ENCODE data around the gene RALB.
"Not testable (repeated sequence)": the region's sequence is repeated elsewhere in the genome, so short reads cannot be mapped to it uniquely, and the experiment has no call there.

RALB gene

DNA sequence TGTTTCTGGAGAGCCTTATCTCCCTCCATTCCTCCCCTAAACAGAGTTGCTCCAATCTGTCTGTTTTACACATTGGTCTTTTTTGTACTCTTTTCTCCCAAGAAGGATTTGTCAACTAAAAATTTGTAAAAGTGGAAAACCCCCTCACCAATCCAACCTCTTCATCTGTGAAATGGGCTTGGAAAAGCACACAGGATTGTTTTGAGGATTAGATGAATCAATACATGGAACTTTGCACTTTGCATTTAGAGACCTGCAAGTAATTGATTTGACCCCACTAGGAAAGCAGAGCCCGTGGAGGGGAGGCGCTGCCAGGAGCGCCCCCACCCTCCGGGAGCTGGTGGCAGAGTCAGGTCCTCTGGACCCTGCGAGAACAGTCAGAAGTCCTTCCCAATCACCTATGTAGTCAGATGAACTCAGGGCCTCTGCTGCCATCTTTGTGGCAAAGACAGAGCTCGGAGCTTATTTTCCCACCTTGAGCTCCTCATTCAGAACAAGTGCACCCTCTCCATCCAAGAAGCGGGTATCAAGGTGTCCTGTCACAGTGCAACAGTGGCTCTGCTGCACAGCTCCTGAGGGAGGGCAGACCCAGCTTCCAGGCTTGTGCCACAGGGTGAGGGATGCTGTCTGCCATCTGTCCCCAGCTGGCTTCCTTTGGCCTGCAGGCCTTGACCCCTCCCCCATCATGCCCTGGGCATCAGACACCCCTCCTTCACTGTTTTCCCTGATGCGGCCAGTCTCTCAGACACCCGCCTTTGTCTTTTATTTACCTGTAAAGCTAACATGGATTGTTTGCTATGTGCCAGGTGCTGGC, 27.7 kb upstream of the RALB start:
- no peak for DNase-seq (ENCODE audit: low read depth)

DNA sequence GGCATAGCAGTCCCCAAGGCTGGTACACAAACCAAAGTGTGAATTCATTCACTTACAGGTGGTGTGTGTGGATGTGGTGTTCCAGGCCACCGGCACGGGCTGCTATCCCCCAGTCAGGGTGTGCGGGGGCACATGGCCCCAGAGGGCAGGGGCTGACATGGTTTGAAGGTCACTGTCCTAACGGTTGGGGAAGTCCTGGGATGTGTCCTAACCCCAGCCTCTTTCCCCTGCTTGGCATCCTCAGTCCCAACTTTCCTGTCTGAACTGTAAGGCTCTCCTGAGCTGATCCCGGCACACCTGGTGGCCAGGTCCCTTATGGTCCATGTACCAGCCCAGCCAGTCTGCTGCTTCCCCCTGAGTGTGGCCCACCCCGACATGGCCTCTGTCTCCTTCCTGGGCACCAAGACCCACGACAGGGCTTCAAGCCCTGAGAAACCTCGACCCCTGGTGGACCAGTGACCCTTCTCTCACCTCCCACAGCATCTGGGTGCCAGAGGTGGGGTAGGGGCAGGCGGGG, 27.0 kb upstream of the RALB start:
- no peak for DNase-seq (ENCODE audit: low read depth)

DNA sequence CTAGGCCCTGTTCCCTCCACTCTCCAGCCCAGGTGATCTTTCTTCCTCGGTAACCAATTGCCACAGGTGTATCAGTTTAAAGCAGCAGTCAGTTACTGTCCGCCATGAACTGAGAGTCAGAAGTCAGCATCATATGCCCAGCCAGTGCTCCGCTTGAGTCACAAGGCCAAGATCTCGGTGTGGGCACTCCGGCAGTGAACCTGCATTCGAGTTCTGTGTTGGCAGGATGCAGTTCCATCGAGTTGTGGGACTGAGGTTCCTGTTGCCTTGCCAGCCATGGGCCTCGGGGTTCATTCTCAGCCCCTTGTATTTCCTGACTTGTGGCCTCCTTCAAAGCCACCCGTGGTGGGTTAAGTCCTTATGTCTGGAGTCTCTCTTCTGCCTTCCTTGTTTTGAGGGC, 26.3 kb upstream of the RALB start:
- no peak for DNase-seq (ENCODE audit: low read depth)

DNA sequence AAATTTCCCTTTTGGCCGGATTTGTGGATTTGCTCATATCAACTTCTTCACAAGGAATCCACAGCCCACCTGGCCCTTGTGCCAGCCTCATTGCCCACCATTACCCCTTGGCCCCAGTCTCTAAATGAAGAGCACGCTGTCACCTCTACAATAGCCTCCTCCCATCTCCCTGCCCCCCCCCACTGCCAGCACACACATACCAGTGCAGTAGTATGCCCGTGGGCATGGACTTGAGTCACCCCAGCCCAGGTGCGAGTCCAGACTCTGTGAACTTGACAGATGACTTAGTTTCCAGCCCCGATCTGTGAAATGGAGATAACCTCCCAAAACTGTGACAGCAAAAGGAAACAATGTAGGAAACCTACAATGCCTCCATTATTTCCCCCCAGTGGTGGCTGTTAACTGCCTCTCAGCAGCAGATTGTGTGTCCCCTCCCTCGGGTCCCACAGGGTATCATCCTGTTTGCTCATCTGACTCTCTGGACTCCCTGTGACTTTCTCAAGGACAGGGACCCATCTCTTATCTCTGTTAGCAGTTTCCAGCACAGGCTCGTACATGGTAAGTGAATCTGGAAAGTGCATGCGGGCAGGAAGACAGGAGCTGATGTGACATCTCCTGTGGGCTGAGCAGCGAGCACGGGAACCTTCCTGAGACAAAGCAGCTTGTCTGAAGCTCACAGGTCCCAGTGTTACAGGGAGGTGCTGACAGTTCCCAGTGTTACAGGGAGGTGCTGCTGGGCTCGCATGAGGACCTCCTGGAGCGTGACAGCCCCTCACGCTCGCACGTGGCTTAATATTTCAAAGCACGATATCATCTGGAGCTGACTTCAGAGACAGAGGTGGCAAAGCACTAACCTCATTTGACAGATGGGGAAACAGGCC, 25.3 kb upstream of the RALB start:
- no peak for DNase-seq (ENCODE audit: low read depth)

DNA sequence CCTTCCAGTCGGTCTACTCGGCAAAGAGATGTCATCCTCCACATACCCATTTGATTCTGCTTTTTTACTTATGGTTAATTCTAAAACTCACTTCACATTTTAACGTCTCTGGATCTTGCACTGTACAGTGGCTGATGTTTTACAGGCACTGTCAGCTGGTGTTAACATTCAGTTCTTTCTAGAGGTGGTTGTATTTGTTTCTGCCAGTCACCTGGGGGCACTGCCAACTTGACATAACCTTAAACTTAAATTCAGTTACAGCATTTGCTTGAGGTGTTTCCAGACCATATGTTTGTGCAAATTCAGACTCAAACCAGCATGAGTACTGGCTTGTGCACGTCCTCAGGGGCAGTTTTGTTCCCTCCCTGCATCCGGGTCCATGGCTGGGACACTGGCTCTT, 24.1 kb upstream of the RALB start:
- DNase-seq (ENCODE audit: low read depth): no peak

DNA sequence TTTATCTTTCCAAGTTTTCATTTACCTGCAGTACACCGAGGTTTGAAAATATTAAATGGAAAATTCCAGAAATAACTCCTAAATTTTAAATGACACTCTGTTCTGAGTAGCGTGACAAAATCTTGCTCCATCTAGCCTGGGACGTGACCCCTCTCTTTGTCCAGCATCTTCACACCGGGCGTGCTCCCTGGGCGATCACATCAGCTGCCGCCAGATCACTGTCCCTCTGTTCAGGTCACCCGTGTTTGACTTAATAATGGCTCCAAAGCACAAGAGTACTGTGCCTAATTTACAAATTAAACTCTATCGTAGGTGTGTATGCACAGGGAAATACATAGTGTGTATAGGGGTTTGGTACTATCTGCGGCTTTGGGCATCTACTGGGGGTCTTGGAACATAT, 23.3 kb upstream of the RALB start:
- no peak for DNase-seq (ENCODE audit: low read depth)

DNA sequence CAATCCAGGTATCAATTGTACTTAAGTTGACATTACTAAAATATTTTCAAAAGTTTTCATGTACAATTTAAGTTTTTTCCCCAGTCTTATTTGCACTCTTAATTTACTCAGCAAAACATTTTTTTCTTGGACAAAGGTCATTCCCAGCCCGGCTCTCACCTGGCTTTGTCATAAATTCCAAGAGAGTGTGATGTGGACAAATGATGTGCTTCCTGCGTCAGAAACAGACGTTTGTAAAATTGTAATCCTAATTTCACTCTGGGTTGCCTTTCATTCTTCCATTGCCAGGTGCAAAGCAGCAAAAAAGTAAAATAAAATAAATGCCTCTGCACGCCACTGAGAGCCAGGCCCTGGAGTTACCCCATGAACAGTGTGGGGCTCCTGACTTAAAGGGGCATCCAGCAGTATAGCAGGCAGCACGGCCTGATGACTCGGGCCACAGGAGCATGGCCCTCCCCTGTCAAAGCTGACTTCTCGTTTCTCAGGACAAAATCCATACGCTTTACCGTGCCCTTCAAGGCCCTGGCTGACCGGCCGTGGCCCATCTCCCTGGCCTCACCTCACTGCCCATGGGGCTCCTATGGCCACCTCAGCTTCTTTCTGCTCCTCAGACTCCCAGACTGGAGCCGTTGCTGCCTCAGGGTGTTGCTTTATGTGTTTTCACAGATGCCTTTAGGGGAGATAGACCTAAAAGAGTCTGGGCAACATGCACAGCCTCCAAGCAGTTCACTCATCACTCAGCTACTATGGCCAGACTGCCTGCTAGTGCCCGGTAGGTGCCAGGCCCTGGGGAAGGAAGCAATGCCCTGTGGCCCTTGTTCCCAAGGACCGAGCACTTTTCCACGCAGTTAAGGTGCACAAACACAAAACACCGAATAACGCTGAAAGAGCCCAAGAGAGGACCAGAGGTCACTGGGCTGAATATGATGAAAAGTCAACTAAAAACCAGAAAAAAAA, 21.9 kb upstream of the RALB start:
- DNase-seq (ENCODE audit: low read depth): no peak

DNA sequence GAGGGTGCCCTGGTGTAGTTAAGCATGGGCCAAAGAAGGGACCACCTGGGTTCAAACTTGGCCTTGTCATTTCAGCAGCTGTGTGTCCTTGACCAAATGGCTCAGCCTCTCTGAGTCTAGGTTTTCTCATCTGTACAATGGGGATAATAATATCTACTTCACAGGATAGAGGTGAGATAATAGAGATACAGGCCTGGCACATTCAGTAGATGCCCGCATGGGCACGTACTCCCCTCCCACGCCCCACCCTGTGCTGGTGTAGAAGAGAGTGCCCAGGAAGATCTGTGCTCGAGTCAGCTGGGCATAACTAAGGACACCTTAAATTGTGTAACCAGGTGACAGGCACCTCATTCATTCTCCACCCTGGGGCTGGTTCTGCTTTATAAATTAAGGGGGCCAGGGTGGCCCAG, 21.1 kb upstream of the RALB start:
- DNase-seq (ENCODE audit: low read depth): no peak

DNA sequence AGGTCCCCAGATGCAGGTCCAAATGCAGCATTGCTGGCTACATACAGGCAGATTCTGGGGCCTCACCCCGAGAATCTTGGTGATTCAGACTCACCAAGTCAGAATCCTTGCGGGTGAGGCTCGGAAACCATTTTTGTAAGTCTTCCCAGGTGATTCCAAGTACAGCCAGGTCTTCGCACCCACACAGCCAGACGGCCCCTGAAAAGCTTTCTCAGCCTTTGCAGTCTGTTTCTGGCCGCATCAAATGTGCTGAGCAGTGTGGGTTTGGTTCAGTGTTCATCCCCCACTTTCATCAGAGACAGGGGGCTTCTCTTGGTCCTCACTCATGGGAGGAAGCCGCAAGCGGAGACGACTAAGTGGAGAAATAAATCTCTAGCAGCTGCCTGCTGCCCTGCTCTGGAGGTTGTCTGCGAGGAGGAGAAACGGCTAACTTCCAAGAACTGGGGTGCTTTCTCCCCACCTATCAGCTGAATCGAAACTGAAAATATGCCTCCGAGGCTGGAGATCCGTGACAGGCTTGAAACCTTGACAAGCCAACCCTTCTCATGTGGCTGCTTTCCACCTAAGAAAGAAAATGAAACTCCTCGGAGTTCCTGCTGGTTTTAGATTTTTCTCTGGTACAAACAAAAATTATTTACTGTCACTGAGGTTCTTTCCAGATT, 20.5 kb upstream of the RALB start:
- DNase-seq (ENCODE audit: low read depth): no peak

DNA sequence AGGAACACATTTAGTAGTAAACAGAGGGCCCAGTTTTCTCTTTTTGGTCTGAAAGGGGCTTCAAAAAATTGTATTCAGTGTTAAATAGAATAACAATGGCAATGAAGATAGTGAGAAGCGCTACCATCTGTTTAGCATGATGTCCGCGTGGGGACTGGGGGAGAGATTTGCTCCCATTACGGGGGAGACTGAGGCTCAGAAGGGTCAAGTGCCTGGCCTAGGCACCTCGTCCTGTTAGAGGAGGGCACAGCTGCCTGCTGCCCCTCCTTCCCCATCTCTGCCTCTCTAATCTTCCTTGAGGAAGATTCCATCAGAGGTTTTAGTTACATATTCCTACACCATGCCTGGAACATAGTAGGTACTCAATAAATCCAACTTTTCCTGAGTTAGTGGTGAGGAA, 19.4 kb upstream of the RALB start:
- no peak for DNase-seq (ENCODE audit: low read depth)

DNA sequence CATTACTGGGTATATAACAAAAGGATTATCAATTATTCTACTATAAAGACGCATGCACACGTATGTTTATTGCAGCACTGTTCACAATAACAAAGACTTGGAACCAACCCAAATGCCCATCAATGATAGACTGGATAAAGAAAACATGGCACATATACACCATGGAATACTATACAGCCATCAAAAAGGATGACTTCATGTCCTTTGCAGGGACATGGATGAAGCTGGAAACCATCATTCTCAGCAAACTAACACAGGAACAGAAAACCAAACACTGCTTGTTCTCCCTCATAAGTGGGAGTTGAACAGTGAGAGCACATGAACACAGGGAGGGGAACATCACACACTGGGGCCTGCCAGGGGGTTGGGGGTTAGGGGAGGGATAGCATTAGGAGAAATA, 17.5 kb upstream of the RALB start:
- not testable (repeated sequence) for DNase-seq (ENCODE audit: low read depth)

DNA sequence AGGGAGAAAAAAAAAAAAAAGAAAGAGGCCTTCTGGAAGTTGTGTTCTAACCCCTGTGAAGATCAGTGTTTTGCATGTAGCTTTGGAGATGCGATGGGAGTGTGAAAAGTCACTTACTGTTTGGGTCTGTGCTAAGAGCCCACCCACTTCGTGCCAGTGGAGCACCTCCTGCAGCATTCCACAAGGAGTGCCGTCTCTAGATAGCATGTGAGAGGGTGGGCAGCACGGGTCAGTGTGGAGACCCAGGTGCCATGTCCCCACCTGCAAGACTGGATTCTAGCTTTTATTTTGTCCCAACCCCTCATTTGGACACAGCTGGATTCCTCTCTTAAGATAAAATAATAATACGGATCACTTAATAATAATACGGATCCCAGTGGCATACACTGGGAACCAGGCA, 17.0 kb upstream of the RALB start:
- no peak for DNase-seq (ENCODE audit: low read depth)

DNA sequence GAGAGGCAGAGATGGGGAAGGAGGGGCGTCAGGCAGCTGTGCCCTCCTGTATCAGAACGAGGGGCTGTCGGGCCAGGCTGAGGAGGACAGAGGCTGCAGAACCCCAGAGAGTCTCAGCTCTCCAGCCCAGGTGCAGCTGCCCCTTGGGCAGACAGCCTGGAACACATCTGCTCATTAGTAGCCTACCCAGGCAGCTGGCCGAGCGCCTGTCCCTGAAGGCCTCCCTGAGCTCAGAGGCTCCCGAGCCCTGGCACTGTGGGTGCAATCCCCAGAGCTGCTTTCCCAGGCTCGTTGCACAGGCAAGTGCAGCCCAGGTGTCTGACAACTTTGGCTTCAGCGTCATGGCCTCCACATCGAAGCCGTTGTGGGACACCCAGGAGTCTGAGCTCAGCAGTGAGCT, 16.3 kb upstream of the RALB start:
- DNase-seq (ENCODE audit: low read depth): no peak

DNA sequence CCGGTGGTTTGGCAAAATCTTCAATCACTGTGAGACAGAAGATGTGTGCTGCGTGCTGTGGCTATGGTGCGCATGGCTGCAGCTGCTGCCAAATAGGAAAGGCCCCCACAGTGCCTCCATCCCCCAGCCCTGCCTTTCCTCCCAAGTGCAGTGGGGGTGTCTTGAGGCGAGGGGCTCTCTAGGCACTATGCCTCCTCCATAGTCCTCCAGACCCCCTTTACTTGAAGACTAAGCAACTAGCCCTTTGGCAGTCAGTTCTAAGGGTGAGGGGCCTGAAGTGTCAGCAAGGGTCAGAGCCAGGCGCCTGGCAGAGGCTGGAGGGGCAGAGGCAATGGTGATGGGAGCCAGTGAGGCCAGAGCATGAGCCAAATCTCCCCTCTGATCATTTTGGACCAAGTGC, 15.9 kb upstream of the RALB start:
- DNase-seq (ENCODE audit: low read depth): no peak

DNA sequence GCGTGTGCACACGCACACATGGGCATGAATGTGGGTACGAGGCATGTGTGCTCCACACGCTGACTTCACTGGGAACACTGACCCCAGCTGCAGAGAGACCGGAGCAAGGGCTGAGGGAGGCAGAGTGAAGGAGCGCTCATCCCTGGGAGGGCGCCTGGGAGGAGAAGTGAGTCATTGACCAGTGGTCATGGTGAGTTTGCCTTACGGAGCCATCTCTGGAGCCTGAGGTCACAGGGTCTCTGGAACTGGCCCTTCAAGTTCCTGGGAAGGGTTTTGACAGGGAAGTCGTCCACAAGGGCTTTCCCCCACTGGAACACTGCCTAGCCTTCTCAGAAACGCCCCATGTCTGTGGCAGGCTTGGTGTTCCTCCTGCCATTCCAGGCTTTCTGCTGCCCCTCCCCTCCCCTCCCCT, 15.2 kb upstream of the RALB start:
- DNase-seq (ENCODE audit: low read depth): peak; percentile 27

DNA sequence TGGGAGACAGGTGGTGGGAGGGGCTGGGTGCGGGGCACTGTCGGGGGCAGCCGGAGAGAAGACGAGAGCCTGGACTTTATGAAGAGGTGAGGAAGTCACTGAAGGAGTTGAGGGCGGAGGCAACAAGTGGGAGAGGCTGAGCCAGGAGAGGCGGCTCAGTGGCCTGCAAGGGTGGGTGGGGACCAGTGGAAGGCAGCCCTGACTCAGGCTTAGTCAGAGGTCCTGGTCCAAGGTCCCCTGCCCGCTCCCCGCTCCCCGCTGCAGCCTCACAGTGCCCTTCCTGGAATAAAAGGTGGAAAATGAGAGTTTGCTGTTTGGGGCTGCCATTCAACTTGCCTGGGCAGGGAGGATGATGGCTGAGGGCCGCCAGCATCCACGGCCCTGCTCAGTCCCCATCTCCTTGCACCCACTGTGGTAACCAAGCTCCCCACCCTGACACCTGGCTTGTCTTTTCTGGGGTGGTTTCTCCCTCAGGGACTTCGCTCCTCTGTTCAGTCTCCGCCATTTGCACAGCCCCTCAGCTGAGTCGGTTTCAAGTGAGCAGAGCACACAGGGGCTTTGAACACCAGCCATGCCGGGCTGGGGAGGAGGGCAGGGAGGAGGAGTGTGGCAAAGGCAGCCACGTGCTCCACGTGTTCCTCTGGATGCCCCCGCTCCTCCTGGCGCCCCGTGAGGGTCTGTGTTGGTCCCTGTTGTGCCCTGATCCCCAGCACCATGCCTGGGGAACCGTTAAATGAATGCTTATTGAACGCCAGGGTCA, 13.7 kb upstream of the RALB start:
- peak; percentile 55 for DNase-seq (ENCODE audit: low read depth)

DNA sequence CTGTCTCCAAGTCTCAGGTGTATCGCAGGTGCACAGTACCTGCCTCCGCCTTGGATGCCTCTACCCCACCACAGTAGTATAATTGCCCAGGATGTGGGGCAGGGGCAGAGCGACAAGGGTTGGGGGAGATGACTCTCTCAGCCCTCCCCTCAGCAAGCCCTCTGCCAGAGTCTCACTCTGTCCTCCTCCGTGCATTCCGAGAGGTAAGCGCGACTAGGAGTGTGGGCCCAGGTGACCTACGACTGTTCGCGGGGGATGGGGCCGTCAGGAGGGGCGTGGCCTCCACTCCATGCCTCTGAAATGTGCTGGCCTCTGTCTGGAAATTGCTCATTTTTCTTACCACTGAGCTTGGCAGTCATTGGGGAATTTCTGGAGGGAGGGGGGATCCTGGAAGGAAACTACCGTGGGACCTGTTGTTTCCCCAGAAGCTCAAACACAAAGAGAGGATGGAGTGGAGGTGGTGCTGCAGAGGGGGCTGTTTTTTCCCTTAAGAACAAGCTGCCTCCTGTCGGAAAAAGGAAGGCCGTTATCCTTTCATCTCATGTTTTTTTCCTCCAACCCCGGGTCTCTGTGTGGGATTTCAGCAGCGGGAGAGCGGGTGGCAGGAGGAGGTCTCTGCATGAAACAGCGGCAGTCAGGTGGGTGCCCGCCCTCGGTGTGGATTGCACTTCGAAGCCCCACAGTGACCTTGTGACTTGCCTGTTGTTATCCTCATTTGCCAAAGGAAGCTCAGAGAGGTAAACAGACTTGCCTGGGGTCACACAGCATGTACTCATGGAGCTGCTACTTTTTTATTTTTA, 13.0 kb upstream of the RALB start:
- peak; percentile 68 for DNase-seq (ENCODE audit: low read depth)

DNA sequence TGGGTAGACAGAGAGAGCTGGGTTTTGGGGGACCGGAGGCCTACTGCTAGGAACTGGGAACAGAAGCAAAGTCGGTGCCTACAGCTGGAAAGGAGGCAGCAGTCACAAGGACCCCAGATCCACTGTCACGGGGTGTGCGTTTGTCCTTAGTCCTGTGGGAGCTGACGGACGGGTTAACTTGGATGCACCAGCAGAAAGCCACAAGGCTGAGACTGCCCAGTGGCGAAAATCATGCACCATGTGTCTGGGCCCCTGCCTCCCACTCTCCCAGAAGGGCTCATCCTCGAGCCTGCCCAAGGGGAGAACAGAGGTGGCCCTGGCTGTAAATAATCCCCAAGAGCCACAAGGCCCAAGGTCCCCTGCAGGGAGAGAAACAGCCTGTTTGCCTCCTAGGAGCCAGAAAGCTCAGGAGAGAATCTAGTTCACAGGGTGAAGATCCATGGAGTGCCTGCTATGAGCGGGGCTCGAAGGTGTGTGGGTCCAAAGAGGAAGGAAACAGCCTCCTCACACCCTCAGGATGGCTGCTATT, 11.7 kb upstream of the RALB start:
- no peak for DNase-seq (ENCODE audit: low read depth)

DNA sequence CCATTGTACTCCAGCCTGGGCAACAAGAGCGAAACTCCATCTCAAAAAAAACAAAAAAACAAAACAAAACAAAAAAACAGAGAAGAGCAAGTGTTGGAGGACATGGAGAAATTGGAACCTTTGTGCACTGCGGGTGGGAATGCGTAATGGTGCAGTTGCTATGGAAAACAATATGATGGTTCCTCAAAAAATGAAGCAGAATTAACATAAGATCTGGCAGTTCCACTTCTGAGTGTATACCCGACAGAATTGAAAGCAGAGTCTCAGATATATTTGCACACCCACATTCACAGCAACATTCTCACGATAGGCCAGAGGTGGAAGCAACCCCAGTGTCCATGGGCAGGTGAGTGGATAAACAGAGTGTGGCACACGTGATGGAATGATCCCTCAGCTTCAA, 11.0 kb upstream of the RALB start:
- no peak for DNase-seq (ENCODE audit: low read depth)

DNA sequence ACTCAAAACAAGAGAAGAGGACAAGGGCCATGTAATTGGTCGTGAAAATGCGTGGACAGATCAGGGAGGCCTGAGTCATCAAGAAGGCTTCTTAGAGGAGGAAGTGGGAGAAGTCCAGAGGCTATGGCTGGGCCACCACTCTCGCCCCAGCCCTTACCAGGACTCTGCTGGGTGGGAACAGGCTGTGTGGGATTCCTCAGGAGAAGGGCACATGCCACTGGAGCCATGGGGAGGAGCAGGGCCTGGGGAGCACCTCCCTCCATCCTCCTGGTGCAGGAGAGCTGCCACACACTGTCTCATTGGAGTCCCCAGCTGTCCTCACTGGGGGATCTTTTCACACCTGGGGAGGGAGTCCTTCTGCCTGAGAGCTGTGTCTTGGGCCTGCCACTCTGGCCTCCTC, 9.4 kb upstream of the RALB start:
- DNase-seq (ENCODE audit: low read depth): no peak

Data from fibroblast of the conjunctiva (primary cell).